Testis (tissue), 2 donors: ENCODE measurements around the gene ANKS1B.

ENCODE experiments used
- POLR2A ChIP-seq: fragments of 450-650 bp; IDR thresholded peaks from one replicate; pipeline ENCODE4 v1.6.1; 2017; ENCODE audit warnings: antibody characterized with exemption, mild to moderate bottlenecking, moderate library complexity
- TF ChIP-seq, protein P1 (sequence below), 3 experiments: fragments of 450-650 bp in 2 of 3; fragments of 200-600 bp in 1 of 3; sonication (generic) in 1 of 3; IDR thresholded peaks; one replicate each; pipeline ENCODE4 v1.5.1; 2016 to 2019; ENCODE audit warnings: antibody characterized with exemption in 3 of 3, mild to moderate bottlenecking in 2 of 3, moderate library complexity in 1 of 3

DNA sequence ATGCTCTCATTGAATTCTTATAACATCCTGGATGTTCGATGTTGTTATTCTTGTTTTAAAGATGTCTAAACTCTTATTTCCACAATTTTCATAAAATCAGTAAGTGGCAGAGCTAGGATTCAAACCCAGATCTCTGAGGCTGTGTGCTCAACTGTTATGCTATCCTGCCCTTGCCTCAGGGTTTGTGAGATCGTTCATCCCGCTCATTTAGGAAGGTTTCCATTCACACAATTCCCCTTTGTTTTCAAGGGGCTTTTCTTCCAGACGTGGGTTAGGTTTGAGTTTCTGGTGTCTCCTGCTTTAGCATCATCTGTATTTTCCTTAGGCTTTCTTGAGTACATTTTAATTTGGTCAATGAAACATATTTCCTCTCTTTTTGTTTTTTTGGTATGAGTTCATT lies 1270.3 kb downstream of the ANKS1B start:
- TF ChIP-seq, protein P1, sequence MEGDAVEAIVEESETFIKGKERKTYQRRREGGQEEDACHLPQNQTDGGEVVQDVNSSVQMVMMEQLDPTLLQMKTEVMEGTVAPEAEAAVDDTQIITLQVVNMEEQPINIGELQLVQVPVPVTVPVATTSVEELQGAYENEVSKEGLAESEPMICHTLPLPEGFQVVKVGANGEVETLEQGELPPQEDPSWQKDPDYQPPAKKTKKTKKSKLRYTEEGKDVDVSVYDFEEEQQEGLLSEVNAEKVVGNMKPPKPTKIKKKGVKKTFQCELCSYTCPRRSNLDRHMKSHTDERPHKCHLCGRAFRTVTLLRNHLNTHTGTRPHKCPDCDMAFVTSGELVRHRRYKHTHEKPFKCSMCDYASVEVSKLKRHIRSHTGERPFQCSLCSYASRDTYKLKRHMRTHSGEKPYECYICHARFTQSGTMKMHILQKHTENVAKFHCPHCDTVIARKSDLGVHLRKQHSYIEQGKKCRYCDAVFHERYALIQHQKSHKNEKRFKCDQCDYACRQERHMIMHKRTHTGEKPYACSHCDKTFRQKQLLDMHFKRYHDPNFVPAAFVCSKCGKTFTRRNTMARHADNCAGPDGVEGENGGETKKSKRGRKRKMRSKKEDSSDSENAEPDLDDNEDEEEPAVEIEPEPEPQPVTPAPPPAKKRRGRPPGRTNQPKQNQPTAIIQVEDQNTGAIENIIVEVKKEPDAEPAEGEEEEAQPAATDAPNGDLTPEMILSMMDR (IDR thresholded peaks at IDR 0.05), result no peak
- no peak for TF ChIP-seq POLR2A
